Activated T-helper 9 cell treated with anti-CD3 and anti-CD28 coated beads, Interleukin-2, amount 50 U/mL, for 16 hours (primary cell): ENCODE measurements around the gene ADCY2.

Experiments used
- DNase-seq: peaks from one replicate; pipeline ENCODE4 v3.0.0-alpha.2; 2020; ENCODE audit warnings: low read depth

The ADCY2 gene

GRCh38 chr5:7515284-7515914, 119.5 kb downstream of the ADCY2 start:
- no peak for DNase-seq

GRCh38 chr5:7516253-7516652, 120.3 kb downstream of the ADCY2 start:
- no peak for DNase-seq

GRCh38 chr5:7517006-7517405, 121.1 kb downstream of the ADCY2 start:
- DNase-seq = no peak

- DNase-seq = no peak
Measured at GRCh38 chr5:7518947-7519560, 123.1 kb downstream of the ADCY2 start.

GRCh38 chr5:7519564-7519963, 123.6 kb downstream of the ADCY2 start:
- DNase-seq = no peak

GRCh38 chr5:7529880-7530279, 133.9 kb downstream of the ADCY2 start:
- DNase-seq = no peak

GRCh38 chr5:7533941-7534340, 138.0 kb downstream of the ADCY2 start:
- no peak for DNase-seq

GRCh38 chr5:7534505-7534904, 138.6 kb downstream of the ADCY2 start:
- no peak for DNase-seq

- no peak for DNase-seq
Measured at GRCh38 chr5:7537573-7537972, 141.6 kb downstream of the ADCY2 start.

- DNase-seq = no peak
Measured at GRCh38 chr5:7539571-7539970, 143.6 kb downstream of the ADCY2 start.

- no peak for DNase-seq
Measured at GRCh38 chr5:7540736-7541485, 145.0 kb downstream of the ADCY2 start.

- DNase-seq = no peak
Measured at GRCh38 chr5:7541898-7542297, 146.0 kb downstream of the ADCY2 start.

GRCh38 chr5:7546555-7546954, 150.6 kb downstream of the ADCY2 start:
- DNase-seq = no peak

- no peak for DNase-seq
Measured at GRCh38 chr5:7548596-7548995, 152.7 kb downstream of the ADCY2 start.

GRCh38 chr5:7565559-7565958, 169.6 kb downstream of the ADCY2 start:
- no peak for DNase-seq

GRCh38 chr5:7576023-7576715, 180.2 kb downstream of the ADCY2 start:
- no peak for DNase-seq

- DNase-seq = no peak
Measured at GRCh38 chr5:7577381-7577780, 181.4 kb downstream of the ADCY2 start.

- no peak for DNase-seq
Measured at GRCh38 chr5:7578071-7578470, 182.1 kb downstream of the ADCY2 start.

- DNase-seq = no peak
Measured at GRCh38 chr5:7584749-7585148, 188.8 kb downstream of the ADCY2 start.

- DNase-seq = no peak
Measured at GRCh38 chr5:7585807-7586206, 189.9 kb downstream of the ADCY2 start.

- no peak for DNase-seq
Measured at GRCh38 chr5:7586480-7586879, 190.5 kb downstream of the ADCY2 start.

GRCh38 chr5:7589800-7590199, 193.9 kb downstream of the ADCY2 start:
- DNase-seq = no peak

- no peak for DNase-seq
Measured at GRCh38 chr5:7592910-7593309, 197.0 kb downstream of the ADCY2 start.
